Amniotic stem cell (primary cell): ENCODE measurements around the gene CYP27B1.

Source experiments
- DNase-seq: peaks from one replicate; lab custom pipeline; 2025; lab: John Stamatoyannopoulos, UW

The CYP27B1 gene

GRCh38 chr12:57751432-57751787, 15.5 kb downstream of the CYP27B1 start:
- no peak for DNase-seq

- DNase-seq: no peak
These were observed 16.1 kb downstream of the CYP27B1 start for GRCh38 chr12:57750561-57751431.

- DNase-seq: no peak
These were observed 17.8 kb downstream of the CYP27B1 start for GRCh38 chr12:57749061-57749460.

- no peak for DNase-seq
These were observed 20.9 kb downstream of the CYP27B1 start for GRCh38 chr12:57746025-57746424.

GRCh38 chr12:57745485-57745881, 21.4 kb downstream of the CYP27B1 start:
- DNase-seq: no peak

- DNase-seq: peak; percentile 94
These were observed 21.9 kb downstream of the CYP27B1 start, which contains the start of gene TSPAN31 for GRCh38 chr12:57744777-57745484. TSS of gene TSPAN31 (plus strand) at chr12:57745039. CDS start at chr12:57745155, 116 bp downstream.

- DNase-seq: peak; percentile 59
These were observed 22.6 kb downstream of the CYP27B1 start for GRCh38 chr12:57744194-57744776.

- DNase-seq: no peak
These were observed 23.1 kb downstream of the CYP27B1 start for GRCh38 chr12:57743769-57744168.

GRCh38 chr12:57741844-57742738, 24.8 kb downstream of the CYP27B1 start:
- DNase-seq: no peak

GRCh38 chr12:57741413-57741789, 25.5 kb downstream of the CYP27B1 start:
- DNase-seq: no peak

- no peak for DNase-seq
These were observed 26.0 kb downstream of the CYP27B1 start for GRCh38 chr12:57740656-57741412.

GRCh38 chr12:57739914-57740538, 26.9 kb downstream of the CYP27B1 start:
- DNase-seq: no peak

- no peak for DNase-seq
These were observed 27.5 kb downstream of the CYP27B1 start for GRCh38 chr12:57739387-57739786.

GRCh38 chr12:57738661-57739237, 28.1 kb downstream of the CYP27B1 start, which contains the start of gene AGAP2:
TSS of gene AGAP2 (minus strand) at chr12:57738742. CDS start at chr12:57738246, 496 bp downstream.
- DNase-seq: no peak

- no peak for DNase-seq
These were observed 29.1 kb downstream of the CYP27B1 start for GRCh38 chr12:57737467-57738460.

- no peak for DNase-seq
These were observed 30.0 kb downstream of the CYP27B1 start for GRCh38 chr12:57736741-57737466.

GRCh38 chr12:57735952-57736740, 30.7 kb downstream of the CYP27B1 start:
- no peak for DNase-seq
